ENCODE data around the gene DDTL. TPM values are rescaled to one million over a fixed set of nuclear protein-coding genes. Genes with fewer than 3 reads are reported as not detected.

DDTL gene
- total RNA-seq, 1 donor from 2014 or later, result 0.96 TPM

DNA sequence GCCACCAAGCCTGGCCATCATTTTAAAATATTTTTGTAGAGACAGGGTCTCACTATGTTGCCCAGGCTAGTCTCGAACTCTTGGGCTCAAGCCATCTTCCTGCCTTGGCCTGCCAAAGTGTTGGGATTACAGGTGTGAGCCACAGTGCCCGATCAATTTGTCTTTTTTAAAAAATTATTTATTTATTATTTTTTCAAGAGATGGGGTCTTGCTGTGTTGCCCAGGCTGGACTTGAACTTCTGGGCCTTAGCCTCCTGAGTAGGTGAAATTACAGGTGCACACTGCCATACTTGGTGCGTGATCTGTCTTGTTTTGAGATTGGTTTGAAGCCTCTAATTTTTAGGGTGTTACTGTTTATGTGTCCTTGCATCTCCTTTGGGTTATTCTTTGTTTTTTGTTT, 54.6 kb downstream of the DDTL start:
- Mint-ChIP-seq H3K9me3 (ENCODE audit: unreplicated experiment) (no peaks in the 10 kb centered on the region), H3K27me3 (ENCODE audit: unreplicated experiment) (peaks cover 2% of the 10 kb centered on the region), H3K4me1 (ENCODE audit: low read depth, unreplicated experiment) (no peaks in the 10 kb centered on the region), H3K36me3 (ENCODE audit: unreplicated experiment) (no peaks in the 10 kb centered on the region), H3K4me3 (ENCODE audit: unreplicated experiment) (no peak overlapping the region), H3K27ac (ENCODE audit: unreplicated experiment) (no peak overlapping the region)
- TF ChIP-seq, protein P1, sequence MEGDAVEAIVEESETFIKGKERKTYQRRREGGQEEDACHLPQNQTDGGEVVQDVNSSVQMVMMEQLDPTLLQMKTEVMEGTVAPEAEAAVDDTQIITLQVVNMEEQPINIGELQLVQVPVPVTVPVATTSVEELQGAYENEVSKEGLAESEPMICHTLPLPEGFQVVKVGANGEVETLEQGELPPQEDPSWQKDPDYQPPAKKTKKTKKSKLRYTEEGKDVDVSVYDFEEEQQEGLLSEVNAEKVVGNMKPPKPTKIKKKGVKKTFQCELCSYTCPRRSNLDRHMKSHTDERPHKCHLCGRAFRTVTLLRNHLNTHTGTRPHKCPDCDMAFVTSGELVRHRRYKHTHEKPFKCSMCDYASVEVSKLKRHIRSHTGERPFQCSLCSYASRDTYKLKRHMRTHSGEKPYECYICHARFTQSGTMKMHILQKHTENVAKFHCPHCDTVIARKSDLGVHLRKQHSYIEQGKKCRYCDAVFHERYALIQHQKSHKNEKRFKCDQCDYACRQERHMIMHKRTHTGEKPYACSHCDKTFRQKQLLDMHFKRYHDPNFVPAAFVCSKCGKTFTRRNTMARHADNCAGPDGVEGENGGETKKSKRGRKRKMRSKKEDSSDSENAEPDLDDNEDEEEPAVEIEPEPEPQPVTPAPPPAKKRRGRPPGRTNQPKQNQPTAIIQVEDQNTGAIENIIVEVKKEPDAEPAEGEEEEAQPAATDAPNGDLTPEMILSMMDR (IDR thresholded peaks at IDR 0.05; ENCODE audit: partially characterized antibody, unreplicated experiment), result no peak
- no peak for DNase-seq

Other genes with a start within 250 kb of the DDTL start
- 9.0 TPM for gene ZNF70, start 215.8 kb upstream of the DDTL start, total RNA-seq (ENCODE audit: unreplicated experiment)
- not detected for gene VPREB3, start 212.5 kb upstream of the DDTL start, total RNA-seq (ENCODE audit: unreplicated experiment)
- not detected for gene C22orf15, start 203.9 kb upstream of the DDTL start, total RNA-seq (ENCODE audit: unreplicated experiment)
- gene CHCHD10, start 198.9 kb upstream of the DDTL start, total RNA-seq (ENCODE audit: unreplicated experiment), result 35.9 TPM
- gene MMP11, start 194.0 kb upstream of the DDTL start, total RNA-seq (ENCODE audit: unreplicated experiment), result 28.8 TPM
- 227 TPM for gene SMARCB1, start 179.9 kb upstream of the DDTL start, total RNA-seq (ENCODE audit: unreplicated experiment)
- gene DERL3, start 127.9 kb upstream of the DDTL start, total RNA-seq (ENCODE audit: unreplicated experiment), result 1.2 TPM
- 52.4 TPM for gene SLC2A11, start 109.0 kb upstream of the DDTL start, total RNA-seq (ENCODE audit: unreplicated experiment)
- 581 TPM for gene MIF, start 72.5 kb upstream of the DDTL start, total RNA-seq (ENCODE audit: unreplicated experiment)
- 11.9 TPM for gene GSTT2B, start 5.7 kb upstream of the DDTL start, total RNA-seq (ENCODE audit: unreplicated experiment)
- 95.9 TPM for gene DDT, start 7.6 kb downstream of the DDTL start, total RNA-seq (ENCODE audit: unreplicated experiment)
- 0.76 TPM for gene GSTT2, start 13.2 kb downstream of the DDTL start, total RNA-seq (ENCODE audit: unreplicated experiment)
- gene GSTT4, start 38.6 kb downstream of the DDTL start, total RNA-seq (ENCODE audit: unreplicated experiment), result not detected
- gene CABIN1, start 44.4 kb downstream of the DDTL start, total RNA-seq (ENCODE audit: unreplicated experiment), result 72.5 TPM
- gene SUSD2, start 214.6 kb downstream of the DDTL start, total RNA-seq (ENCODE audit: unreplicated experiment), result 123 TPM